Stomach (tissue), 4 donors: ENCODE data around the gene PRDX1.

ENCODE experiments used
- CTCF ChIP-seq, 7 experiments: fragments of 450-650 bp in 4 of 7; fragments of 200-600 bp in 3 of 7; sonication (generic) in 3 of 7; IDR thresholded peaks; one replicate each; pipeline ENCODE4 v1.5.1; 2016 to 2019; ENCODE audit warnings: antibody characterized with exemption in 7 of 7, control low read depth in 2 of 7, mild to moderate bottlenecking in 1 of 7
- POLR2A ChIP-seq, 4 donors: fragments of 450-650 bp; IDR thresholded peaks; one replicate each; pipeline ENCODE4 v1.6.1; 2016; ENCODE audit warnings: antibody characterized with exemption in 4 of 4, control low read depth in 2 of 4, mild to moderate bottlenecking in 1 of 4, moderate library complexity in 1 of 4

DNA sequence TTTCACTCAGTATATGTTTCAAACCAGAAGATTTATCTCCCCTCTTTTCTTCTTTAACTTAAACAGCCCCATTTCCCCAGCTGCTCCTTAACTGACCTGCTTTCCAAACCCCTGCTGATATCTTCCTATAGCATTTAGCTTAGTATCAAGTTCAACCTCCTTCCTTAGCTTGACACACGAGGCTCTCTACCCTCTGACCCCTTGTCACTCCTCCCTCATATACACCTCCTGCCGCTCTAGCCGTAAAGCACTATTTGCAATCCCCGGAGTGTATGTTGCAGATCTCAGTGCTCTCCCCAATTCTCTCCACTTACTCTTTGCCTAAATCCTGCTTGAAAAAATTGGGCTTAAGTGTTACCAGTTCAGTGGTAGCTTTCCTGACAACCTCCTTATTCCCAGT, 15.2 kb upstream of the PRDX1 start:
- no peak for TF ChIP-seq CTCF (IDR thresholded peaks at IDR 0.05)
- TF ChIP-seq POLR2A (IDR thresholded peaks at IDR 0.05): no peak
